A549 (cell line): ENCODE data around the gene PLCB4. TPM values are rescaled to one million over a fixed set of nuclear protein-coding genes. Genes with fewer than 3 reads are reported as not detected.

Experiments used
- ATAC-seq, 2 experiments: fragments of 200-7000 bp in 1 of 2; fragments of >200 bp in 1 of 2; cut with Nextera tagmentation in 1 of 2; cut with Tn5 transposase in 1 of 2; 3 replicates each; pipeline versions ENCODE4 v1.8.0 to v1.9.1; 2018 to 2020; ENCODE audit warnings: mild to moderate bottlenecking in 1 of 2, moderate library complexity in 1 of 2
- CTCF ChIA-PET: fragments of 300-600 bp; sonication (Branson Sonifier 250); formaldehyde crosslinking; extraction: SDS; loops from one replicate; lab custom pipeline; 2021; ENCODE audit warnings: antibody characterized with exemption, inconsistent platforms; lab: Yijun Ruan, JAX
- POLR2A ChIA-PET: fragments of 350-600 bp; formaldehyde crosslinking; extraction: SDS; loops from one replicate; lab custom pipeline; 2021; ENCODE audit warnings: antibody characterized with exemption, inconsistent platforms; lab: Yijun Ruan, JAX
- DNase-seq, 2 experiments: peaks; one replicate each; pipeline versions ENCODE4 v3.0.0 to v3.0.0-alpha.2; 2011 to 2016; ENCODE audit warnings: low read depth in 1 of 2, low spot score in 1 of 2
- FAIRE-seq: peaks from 2 replicates; lab custom pipeline; 2011; peaks lifted over from hg19 to GRCh38; lab: Jason Lieb, UNC
- H3K27ac ChIP-seq, 2 experiments: fragments of >200 bp; sonication (Bioruptor Twin); formaldehyde crosslinking; 3 replicates each; pipeline ENCODE4 v1.5.1; 2016 to 2017
- H3K4me1 ChIP-seq: fragments of >200 bp; sonication (Bioruptor Twin); formaldehyde crosslinking; 3 replicates; pipeline ENCODE4 v1.6.1; 2016
- H3K4me2 ChIP-seq: fragments of >200 bp; sonication (Bioruptor Twin); formaldehyde crosslinking; 3 replicates; pipeline ENCODE4 v1.6.1; 2016
- H3K4me3 ChIP-seq: fragments of >200 bp; sonication (Bioruptor Twin); formaldehyde crosslinking; 3 replicates; pipeline ENCODE4 v1.5.1; 2016
- H3K9me3 ChIP-seq: fragments of >200 bp; sonication (Bioruptor Twin); formaldehyde crosslinking; 3 replicates; pipeline ENCODE4 v1.6.1; 2016
- BHLHE40 ChIP-seq: IDR thresholded peaks from 2 replicates; pipeline ENCODE4 v1.6.1; 2012; ENCODE audit warnings: low read depth, low read length, inconsistent platforms
- CHD2 ChIP-seq: fragments of 150-350 bp; IDR thresholded peaks from 2 replicates; pipeline ENCODE4 v1.6.1; 2014; ENCODE audit warnings: low read length; ENCODE audit not compliant: partially characterized antibody
- CTCF ChIP-seq: fragments of >200 bp; sonication (Bioruptor Twin); formaldehyde crosslinking; IDR thresholded peaks from 3 replicates; pipeline ENCODE4 v1.5.1; 2016
- EHF ChIP-seq: fragments of 250-450 bp; sonication (Bioruptor Pico); IDR thresholded peaks from 2 replicates; pipeline ENCODE4 v1.5.0; 2020; ENCODE audit warnings: mild to moderate bottlenecking
- FOSB ChIP-seq: fragments of 250-450 bp; sonication (Bioruptor Pico); IDR thresholded peaks from 2 replicates; pipeline ENCODE4 v1.5.0; 2020; ENCODE audit warnings: mild to moderate bottlenecking, moderate library complexity
- FOXS1 ChIP-seq: fragments of 250-450 bp; sonication (Bioruptor Pico); IDR thresholded peaks from 2 replicates; pipeline ENCODE4 v1.5.0; 2020; ENCODE audit warnings: mild to moderate bottlenecking, moderate library complexity
- GATA3 ChIP-seq: IDR thresholded peaks from 2 replicates; pipeline ENCODE4 v1.6.1; 2012; ENCODE audit warnings: borderline replicate concordance
- HEYL ChIP-seq: fragments of 250-450 bp; sonication (Bioruptor Pico); IDR thresholded peaks from 2 replicates; pipeline ENCODE4 v1.8.0; 2021; ENCODE audit warnings: mild to moderate bottlenecking, moderate library complexity
- HMGXB4 ChIP-seq: fragments of 250-450 bp; sonication (Bioruptor Pico); IDR thresholded peaks from 2 replicates; pipeline ENCODE4 v1.5.0; 2021; ENCODE audit warnings: mild to moderate bottlenecking, moderate library complexity, borderline replicate concordance
- HOXB5 ChIP-seq: fragments of 250-450 bp; sonication (Bioruptor Pico); IDR thresholded peaks from 2 replicates; pipeline ENCODE4 v1.5.0; 2020; ENCODE audit warnings: mild to moderate bottlenecking, moderate library complexity
- JUN ChIP-seq, 2 experiments: fragments of >200 bp; sonication (Bioruptor Twin); formaldehyde crosslinking; IDR thresholded peaks; 2 replicates in 1 of 2; 3 replicates in 1 of 2; pipeline ENCODE4 v1.6.1; 2016 to 2017
- KDM5A ChIP-seq: fragments of 200-600 bp; sonication (generic); IDR thresholded peaks from 2 replicates; pipeline ENCODE4 v1.6.1; 2016; ENCODE audit warnings: antibody characterized with exemption, mild to moderate bottlenecking
- MAZ ChIP-seq: fragments of 150-350 bp; IDR thresholded peaks from 2 replicates; pipeline ENCODE4 v1.6.1; 2014; ENCODE audit warnings: antibody characterized with exemption, low read depth, low read length, borderline replicate concordance
- NFE2L2 ChIP-seq: fragments of 150-350 bp; conservative IDR thresholded peaks from 2 replicates; pipeline ENCODE4 v1.6.1; 2014; ENCODE audit warnings: low read length
- NPAS2 ChIP-seq: fragments of 250-450 bp; sonication (Bioruptor Pico); IDR thresholded peaks from 2 replicates; pipeline ENCODE4 v1.8.0; 2022; ENCODE audit warnings: mild to moderate bottlenecking, moderate library complexity, borderline replicate concordance
- NR3C1 ChIP-seq: fragments of >200 bp; sonication (Bioruptor Twin); formaldehyde crosslinking; IDR thresholded peaks from 3 replicates; pipeline ENCODE4 v1.6.1; 2017
- PBX3 ChIP-seq: IDR thresholded peaks from 2 replicates; pipeline ENCODE4 v1.6.1; 2012
- RARB ChIP-seq: fragments of 250-450 bp; sonication (Bioruptor Pico); IDR thresholded peaks from 2 replicates; pipeline ENCODE4 v1.8.0; 2021; ENCODE audit warnings: mild to moderate bottlenecking, moderate library complexity
- TFCP2L1 ChIP-seq: fragments of 250-450 bp; sonication (Bioruptor Pico); IDR thresholded peaks from 2 replicates; pipeline ENCODE4 v1.5.0; 2021; ENCODE audit warnings: mild to moderate bottlenecking
- TP53 ChIP-seq: fragments of 250-450 bp; sonication (Bioruptor Pico); IDR thresholded peaks from 2 replicates; pipeline ENCODE4 v1.5.0; 2021; ENCODE audit warnings: mild to moderate bottlenecking, moderate library complexity
- ZFP36 ChIP-seq: fragments of 450-650 bp; IDR thresholded peaks from 2 replicates; pipeline ENCODE4 v1.6.1; 2014; ENCODE audit warnings: borderline replicate concordance; ENCODE audit not compliant: partially characterized antibody
- WGBS: methylation state at CpG from one replicate; pipeline ENCODE4 v1.1.6; 2017; ENCODE audit errors: missing lambda C conversion rate; 5-methylcytosine and 5-hydroxymethylcytosine counted together
- polyA plus RNA-seq, 4 experiments: library from polyadenylated mRNA; depleted of rRNA in 3 of 4; stranded (reverse); fragments of >200 nt; fragmentation: RNase III in 1 of 4; extraction: RNeasy Plus Mini Kit Qiagen cat#74134 plus additional on column Dnase treatment in 1 of 4; gene quantifications; 2 replicates in 3 of 4; 3 replicates in 1 of 4; pipeline ENCODE4 v1.2.3, GENCODE V29; 2011 to 2017
- TF ChIP-seq, protein P1 (sequence below): fragments of >200 bp; sonication (Bioruptor Twin); formaldehyde crosslinking; IDR thresholded peaks from 3 replicates; pipeline ENCODE4 v1.6.1; 2016
- TF ChIP-seq, protein P2 (sequence below): IDR thresholded peaks from 2 replicates; pipeline ENCODE4 v1.6.1; 2012
- TF ChIP-seq, protein P3 (sequence below): IDR thresholded peaks from 2 replicates; pipeline ENCODE4 v1.6.1; 2012; ENCODE audit warnings: low read depth, borderline replicate concordance
- TF ChIP-seq, protein P4 (sequence below): fragments of 450-650 bp; IDR thresholded peaks from 2 replicates; pipeline ENCODE4 v1.6.1; 2014; ENCODE audit warnings: antibody characterized with exemption

PLCB4 gene
- polyA plus RNA-seq, 2 of the 4 experiments (the other 2 are of a cell fraction) = 17.1 to 32.1 TPM

DNA sequence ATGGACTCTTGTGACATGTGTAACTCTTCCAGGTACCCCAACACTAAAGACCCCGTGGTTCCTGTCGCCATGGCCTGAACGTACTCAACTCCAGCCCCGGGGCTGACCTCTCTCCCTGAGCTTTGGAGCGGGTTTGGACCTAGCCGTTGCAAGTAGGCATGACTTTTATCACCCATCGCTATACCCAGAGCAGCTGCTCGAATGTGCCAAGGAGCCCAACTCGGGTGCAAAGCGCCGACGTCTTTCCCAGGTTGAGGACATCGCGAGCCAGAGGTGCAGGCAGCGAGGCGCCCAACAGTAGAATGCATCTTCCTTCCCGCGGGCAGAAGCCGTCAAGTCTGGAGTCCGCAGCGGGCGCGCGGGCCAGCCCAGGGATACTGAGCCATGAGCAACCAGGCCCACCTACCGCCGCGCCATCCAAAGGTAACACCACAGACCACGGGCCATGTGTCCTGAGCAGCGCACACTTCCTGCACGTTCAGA is 439.9 kb downstream of the PLCB4 start:
- ATAC-seq = no peak
- no peak for DNase-seq
- ChIA-PET POLR2A (no interaction called here), CTCF (no interaction called here)
- no peaks in the 10 kb centered on the region for H3K4me1 ChIP-seq
- H3K4me2 ChIP-seq = no peak overlapping the region
- no peak for TF ChIP-seq GATA3
- TF ChIP-seq, protein P1, sequence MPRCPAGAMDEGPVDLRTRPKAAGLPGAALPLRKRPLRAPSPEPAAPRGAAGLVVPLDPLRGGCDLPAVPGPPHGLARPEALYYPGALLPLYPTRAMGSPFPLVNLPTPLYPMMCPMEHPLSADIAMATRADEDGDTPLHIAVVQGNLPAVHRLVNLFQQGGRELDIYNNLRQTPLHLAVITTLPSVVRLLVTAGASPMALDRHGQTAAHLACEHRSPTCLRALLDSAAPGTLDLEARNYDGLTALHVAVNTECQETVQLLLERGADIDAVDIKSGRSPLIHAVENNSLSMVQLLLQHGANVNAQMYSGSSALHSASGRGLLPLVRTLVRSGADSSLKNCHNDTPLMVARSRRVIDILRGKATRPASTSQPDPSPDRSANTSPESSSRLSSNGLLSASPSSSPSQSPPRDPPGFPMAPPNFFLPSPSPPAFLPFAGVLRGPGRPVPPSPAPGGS = no peak
- no peak for TF ChIP-seq HMGXB4
- no peak for TF ChIP-seq NR3C1
- no peak for TF ChIP-seq ZFP36
- TF ChIP-seq TP53 (CRISPR knock-in tag) = no peak
- no peak for TF ChIP-seq CTCF
- no peak for TF ChIP-seq KDM5A
- TF ChIP-seq BHLHE40 = no peak
- TF ChIP-seq HOXB5 (CRISPR knock-in tag) = no peak
- TF ChIP-seq RARB (CRISPR knock-in tag) = no peak
- no peak for TF ChIP-seq NFE2L2
- no peak overlapping the region for H3K4me3 ChIP-seq
- WGBS = 84% methylated on average over 30 of the region's 30 CpGs
- no peak for FAIRE-seq
- no peak overlapping the region for H3K27ac ChIP-seq
- H3K9me3 ChIP-seq = no peaks in the 10 kb centered on the region

- H3K4me1 ChIP-seq = no peaks in the 10 kb centered on the region
- FAIRE-seq (no peak), DNase-seq (no peak), ATAC-seq (no peak)
- no peak overlapping the region for H3K27ac ChIP-seq
- ChIA-PET CTCF (no interaction called here), POLR2A (no interaction called here)
- H3K9me3 ChIP-seq = no peaks in the 10 kb centered on the region
- 67% methylated on average over 4 of the region's 4 CpGs for WGBS
- H3K4me3 ChIP-seq = no peak overlapping the region
- TF ChIP-seq KDM5A (no peak), JUN (IDR thresholded peaks at IDR 0.05) (no peak), TFCP2L1 (CRISPR knock-in tag) (no peak), PBX3 (no peak), FOXS1 (CRISPR knock-in tag) (no peak), CHD2 (no peak), MAZ (no peak), FOSB (CRISPR knock-in tag) (no peak), NPAS2 (CRISPR knock-in tag) (no peak), EHF (CRISPR knock-in tag) (no peak), HEYL (CRISPR knock-in tag) (no peak)
- TF ChIP-seq, protein P2, sequence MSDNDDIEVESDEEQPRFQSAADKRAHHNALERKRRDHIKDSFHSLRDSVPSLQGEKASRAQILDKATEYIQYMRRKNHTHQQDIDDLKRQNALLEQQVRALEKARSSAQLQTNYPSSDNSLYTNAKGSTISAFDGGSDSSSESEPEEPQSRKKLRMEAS = no peak
- TF ChIP-seq, protein P3, sequence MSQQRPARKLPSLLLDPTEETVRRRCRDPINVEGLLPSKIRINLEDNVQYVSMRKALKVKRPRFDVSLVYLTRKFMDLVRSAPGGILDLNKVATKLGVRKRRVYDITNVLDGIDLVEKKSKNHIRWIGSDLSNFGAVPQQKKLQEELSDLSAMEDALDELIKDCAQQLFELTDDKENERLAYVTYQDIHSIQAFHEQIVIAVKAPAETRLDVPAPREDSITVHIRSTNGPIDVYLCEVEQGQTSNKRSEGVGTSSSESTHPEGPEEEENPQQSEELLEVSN = no peak
- TF ChIP-seq, protein P4, sequence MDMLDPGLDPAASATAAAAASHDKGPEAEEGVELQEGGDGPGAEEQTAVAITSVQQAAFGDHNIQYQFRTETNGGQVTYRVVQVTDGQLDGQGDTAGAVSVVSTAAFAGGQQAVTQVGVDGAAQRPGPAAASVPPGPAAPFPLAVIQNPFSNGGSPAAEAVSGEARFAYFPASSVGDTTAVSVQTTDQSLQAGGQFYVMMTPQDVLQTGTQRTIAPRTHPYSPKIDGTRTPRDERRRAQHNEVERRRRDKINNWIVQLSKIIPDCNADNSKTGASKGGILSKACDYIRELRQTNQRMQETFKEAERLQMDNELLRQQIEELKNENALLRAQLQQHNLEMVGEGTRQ = no peak
- no peak overlapping the region for H3K4me2 ChIP-seq
Observed at GRCh38 chr20:9509246-9509645, 440.4 kb downstream of the PLCB4 start.
